GM12872 (cell line): ENCODE results near the gene SMIM8.

Experiments
- TF ChIP-seq, protein P1 (sequence below): IDR thresholded peaks from 3 replicates; pipeline ENCODE4 v1.5.1; 2011; ENCODE audit warnings: low read depth, mild to moderate bottlenecking, low read length, moderate library complexity; ENCODE audit not compliant: insufficient read depth

Gene SMIM8

DNA sequence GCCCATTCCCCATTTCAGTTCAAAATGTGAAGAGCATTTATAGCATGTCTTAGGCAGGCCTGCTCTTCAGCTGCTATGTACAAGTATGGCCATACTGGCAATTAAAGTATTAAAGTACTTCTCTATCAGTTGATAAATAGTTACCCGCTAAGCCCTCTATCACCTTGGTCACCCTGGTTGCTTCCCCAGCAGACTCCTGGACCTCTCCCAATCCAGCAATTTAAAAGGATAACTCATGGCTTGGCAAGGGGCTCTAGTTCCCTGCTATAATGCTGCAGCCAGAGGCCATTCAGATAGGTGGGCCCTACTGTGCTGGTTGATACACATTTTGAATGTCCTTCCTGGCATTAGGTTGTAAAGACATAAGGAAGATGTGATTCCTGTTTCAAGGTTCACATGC lies 29.2 kb downstream of the SMIM8 start:
- TF ChIP-seq, protein P1, sequence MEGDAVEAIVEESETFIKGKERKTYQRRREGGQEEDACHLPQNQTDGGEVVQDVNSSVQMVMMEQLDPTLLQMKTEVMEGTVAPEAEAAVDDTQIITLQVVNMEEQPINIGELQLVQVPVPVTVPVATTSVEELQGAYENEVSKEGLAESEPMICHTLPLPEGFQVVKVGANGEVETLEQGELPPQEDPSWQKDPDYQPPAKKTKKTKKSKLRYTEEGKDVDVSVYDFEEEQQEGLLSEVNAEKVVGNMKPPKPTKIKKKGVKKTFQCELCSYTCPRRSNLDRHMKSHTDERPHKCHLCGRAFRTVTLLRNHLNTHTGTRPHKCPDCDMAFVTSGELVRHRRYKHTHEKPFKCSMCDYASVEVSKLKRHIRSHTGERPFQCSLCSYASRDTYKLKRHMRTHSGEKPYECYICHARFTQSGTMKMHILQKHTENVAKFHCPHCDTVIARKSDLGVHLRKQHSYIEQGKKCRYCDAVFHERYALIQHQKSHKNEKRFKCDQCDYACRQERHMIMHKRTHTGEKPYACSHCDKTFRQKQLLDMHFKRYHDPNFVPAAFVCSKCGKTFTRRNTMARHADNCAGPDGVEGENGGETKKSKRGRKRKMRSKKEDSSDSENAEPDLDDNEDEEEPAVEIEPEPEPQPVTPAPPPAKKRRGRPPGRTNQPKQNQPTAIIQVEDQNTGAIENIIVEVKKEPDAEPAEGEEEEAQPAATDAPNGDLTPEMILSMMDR: no peak

DNA sequence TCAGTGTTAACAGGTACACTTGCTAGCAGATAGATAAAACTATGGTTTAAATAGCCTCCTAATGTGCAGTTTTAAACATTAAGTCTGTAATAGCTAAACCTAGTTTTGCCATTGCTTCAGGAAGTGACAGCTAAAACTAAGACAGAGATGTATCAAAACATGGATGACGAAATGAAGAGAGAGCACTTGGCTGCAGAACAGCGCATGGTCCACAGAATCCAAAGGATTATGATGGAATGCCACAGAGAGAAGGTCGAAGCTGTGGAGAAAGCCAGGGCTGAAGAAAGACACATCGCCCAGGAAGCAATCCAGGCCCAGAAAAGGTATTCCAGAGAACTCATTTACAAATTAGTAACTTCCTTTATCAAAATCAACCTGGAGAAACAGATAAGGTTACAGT lies 33.8 kb downstream of the SMIM8 start:
- TF ChIP-seq, protein P1: no peak

DNA sequence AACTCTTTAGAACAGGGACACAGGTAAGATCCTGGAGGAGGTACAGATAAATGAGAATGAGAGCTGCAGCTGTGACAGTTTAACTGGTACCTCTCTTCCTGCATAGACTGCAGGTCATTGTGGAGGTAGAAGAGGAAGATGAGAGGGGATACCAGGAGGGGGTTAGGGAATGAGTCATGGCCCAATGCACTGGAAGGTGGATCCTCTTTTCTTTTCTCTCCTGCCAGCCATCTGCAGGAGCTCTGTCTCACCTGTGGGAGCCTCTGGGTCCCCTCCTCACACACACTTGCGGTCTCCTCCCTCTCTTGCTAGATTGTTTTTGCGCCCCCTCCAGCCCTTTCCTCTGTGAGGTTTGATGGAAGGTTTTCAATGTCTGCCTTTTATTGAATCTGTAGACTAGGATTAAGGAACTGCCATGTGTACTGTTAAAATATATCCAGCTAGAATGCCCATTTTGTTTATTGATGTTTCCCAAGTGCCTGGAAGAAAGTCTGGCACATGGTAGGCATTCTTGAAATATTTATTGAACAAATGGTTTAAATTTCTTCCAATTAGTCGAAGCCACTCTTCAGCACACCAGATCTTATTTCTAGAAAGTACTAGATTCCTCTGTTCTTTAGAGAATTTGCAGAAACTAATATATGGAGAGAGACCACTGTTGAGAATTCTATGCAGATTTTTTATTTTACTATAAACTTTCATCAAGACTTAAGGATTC lies 35.2 kb downstream of the SMIM8 start:
- TF ChIP-seq, protein P1: no peak

DNA sequence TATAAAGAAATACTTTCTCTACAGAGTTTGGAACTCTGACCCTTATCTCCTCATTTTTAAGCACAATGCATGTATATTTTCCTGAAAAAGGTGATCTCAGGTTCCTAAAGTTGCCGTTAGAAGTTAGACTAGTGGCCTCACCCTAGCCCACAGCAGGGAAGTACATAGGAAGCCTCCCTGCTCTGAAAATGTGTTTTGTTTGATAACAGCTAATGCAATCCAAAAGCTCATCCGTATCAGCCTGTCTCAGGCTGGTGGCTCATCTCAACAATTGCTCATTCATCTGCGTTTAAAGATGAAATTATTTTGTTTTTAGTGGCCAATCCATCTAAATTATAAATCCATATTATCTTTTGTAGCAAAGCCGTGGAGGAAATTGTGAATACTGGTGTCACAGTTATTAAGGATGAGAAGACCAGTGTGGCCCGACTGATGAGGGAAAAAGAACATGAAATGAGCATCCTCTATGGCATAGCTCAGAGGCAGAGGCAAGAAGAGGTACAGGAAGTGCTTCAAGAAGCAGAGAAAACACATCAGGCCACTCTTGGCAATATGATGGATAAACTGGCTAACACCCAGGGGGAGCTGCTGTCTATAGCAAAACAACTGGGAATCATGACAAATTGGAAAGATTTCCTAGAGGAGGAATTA lies 42.3 kb downstream of the SMIM8 start:
- TF ChIP-seq, protein P1: no peak

- TF ChIP-seq, protein P1: no peak
These were observed 43.9 kb downstream of the SMIM8 start for GRCh38 chr6:87366072-87366827.

DNA sequence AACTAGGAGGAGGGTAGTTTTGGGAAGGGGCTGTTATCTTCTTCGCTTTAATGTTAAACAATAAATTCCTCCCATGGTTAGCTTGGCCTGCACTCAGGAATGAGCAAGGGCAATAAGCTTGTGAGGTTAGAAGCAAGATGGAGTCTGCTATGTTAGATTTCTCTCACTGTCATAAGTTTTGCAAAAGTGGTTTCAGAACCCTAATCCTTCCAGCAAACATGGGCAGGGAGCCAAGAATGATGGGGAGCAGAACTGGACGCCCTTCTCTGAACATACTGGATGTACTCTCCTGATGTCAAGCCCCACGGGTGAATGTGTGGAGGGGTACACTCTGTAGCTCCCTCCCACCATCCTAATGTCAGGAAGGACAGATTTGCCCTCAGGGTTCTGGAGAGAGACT lies 44.5 kb downstream of the SMIM8 start:
- TF ChIP-seq, protein P1: no peak

GRCh38 chr6:87373377-87373776 lies 51.0 kb downstream of the SMIM8 start:
- TF ChIP-seq, protein P1: no peak
